GM18508 (cell line): Measurements from ENCODE around the gene MYO9A.
"Not testable (repeated sequence)": the region's sequence is repeated elsewhere in the genome, so short reads cannot be mapped to it uniquely, and the experiment has no call there.

ENCODE experiments used
- ATAC-seq: cut with Tn5 transposase; IDR thresholded peaks from one replicate; pipeline ENCODE4 v1.9.1; 2021; ENCODE audit warnings: moderate number of reproducible peaks; ENCODE audit not compliant: insufficient read depth, unreplicated experiment

Gene MYO9A

DNA sequence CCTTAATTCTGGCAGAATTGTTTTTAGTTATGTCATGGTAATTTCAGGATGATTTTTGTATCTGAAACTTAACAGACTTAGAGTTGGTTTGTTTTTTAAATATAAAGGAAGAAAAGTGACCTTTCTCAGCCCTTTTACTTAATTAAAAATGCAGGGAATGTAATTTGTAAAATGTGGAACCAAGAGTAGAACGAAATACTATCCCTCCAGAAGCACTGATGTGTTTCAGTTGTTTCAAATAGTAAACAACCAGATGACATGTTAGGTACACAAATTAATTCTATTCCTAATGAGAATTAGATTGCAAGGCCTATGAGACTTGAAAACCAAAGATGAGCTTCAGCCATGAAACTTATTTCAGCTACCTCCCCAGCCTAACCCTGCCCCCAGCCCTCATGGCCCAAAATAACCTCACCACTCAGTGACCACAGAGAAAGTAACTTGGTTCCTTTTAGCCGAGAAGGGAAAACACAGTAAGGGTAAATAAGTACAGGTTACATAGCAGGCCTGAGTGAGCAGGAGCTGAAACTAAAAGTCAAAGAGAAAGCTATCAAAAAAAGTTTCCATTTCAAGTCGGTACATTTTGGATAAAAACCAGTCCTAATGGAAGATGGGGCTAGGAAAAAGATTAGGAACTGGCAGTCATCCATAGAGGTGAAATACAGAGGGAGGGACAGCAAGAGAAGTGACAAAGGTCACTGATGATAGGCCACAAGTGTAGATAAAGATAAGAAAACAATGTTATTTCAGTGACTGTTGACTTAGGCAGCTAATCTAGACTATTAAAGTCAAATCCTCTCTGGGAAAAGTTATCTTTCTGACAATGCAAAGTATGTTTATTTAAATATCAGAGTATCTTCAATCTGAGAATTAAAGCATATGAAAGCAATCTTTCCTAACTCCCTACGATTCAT is 23.5 kb upstream of the MYO9A start:
- peak; percentile 90 for ATAC-seq

DNA sequence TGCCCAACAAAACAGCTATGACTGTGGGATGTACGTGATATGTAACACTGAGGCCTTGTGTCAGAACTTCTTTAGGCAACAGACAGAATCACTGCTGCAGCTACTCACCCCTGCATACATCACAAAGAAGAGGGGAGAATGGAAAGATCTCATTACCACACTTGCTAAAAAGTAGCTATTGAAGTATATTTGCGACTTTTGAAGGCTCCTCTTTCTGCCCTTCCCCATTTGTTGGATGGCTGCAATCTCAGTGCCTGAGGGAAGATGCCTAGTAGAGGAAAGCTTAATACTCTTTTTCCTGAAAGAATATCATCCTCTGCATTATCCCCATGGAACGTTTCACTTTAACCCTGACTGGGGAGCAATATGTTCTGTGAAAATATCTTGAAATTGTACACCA is 22.1 kb upstream of the MYO9A start:
- ATAC-seq: no peak

DNA sequence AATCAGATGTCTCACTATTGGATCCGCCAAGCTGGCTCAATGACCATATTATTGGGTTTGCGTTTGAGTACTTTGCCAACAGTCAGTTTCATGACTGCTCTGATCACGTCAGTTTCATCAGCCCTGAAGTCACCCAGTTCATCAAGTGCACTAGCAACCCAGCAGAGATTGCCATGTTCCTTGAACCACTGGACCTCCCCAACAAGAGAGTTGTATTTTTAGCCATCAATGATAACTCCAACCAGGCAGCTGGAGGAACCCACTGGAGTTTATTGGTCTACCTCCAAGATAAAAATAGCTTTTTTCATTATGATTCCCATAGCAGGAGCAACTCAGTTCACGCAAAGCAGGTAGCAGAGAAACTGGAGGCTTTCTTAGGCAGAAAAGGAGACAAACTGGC is 21.7 kb upstream of the MYO9A start:
- ATAC-seq: no peak

DNA sequence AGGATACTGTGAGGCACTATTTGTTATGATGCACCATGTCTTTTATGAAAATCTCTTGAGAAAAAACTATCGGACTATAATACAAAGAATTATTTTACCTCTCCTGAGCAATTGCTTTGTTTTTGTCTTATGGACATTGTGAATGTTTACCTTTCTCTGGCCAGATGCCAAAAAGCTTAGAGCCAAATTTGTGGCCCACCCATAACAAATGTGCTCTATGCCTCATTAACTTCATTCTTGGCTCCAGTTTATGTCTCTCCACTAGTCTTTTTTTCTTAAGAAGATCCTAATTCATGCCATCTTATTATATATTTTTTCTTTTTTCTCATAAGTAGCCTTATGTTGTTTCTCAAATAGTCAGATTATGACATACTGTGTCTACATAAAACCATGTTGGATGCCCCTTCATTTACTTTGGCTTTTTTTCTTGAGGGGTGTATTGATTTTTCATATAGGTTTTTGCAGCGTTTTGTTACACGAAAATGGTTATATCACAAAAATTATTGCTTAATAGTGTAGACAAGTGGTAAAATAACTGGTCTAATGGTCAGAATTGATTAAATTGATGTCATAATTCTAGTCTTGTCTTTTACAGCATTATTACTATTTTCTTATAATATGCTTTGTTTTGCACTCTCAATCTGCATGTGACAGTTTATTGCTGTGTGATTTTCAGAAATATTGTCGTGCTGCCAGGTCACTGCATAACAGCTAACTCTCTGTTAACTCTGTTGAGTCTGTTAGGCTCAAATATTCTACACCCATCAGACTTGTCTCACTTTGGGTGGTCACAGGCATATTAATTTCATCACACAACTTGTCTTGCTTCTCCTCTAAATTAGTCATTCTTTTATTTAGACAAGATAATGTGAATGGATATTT is 18.5 kb upstream of the MYO9A start:
- ATAC-seq: no peak

DNA sequence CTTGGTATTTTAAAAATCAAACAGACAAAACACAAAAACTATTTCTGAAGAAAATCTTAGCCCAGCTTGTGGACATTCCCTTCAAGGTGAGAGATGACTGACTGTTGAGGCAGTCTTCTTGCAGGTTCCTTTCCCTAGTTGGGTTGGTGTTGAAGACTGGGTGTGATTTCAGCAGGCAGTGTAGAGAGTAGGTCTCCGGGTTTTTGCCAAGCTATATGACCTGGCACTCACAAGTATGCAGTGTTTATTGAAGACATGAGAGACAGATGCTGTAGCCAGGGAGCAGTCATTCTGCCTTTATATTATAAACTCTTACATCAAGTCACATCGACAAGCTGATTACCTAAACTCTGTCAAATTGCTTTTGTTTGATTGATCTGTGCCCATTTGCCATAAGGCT is 17.8 kb upstream of the MYO9A start:
- ATAC-seq: no peak

DNA sequence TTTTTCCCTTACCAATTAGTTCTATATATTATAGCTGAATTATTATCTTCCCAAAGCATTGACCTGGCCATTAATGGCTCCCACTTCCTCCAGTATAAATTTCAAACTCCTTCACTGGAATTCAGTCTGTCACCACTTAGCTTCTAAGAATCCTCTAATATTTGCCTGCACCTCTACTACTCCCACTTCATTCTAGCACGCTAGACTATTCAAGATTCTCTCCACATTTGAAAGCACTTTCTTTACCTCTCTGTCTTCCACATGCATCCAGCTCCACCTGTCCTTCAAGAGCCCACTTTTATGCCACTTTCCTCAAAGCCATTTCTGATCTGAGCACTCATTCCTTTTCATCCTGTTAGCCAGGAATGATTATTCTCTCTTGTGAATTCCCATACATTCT is 15.3 kb upstream of the MYO9A start:
- no peak for ATAC-seq

DNA sequence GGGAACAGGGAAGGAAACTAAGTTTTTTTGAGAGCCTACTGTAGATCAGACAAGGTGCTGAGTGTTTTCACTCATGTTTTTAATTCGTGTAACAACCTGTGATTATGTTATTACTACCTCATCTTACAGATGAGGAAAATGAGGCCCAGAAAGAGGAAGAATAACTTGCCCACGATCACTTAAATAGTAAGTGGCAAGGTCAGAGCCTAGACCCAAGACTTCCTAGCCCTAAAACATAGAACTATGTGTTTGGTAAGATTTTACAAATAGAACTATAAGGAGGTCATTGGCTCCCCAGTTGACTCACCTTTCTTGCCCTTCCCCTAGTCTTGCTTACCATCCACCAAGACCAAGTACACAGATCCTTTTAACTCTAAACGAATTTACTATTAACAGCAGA is 14.0 kb upstream of the MYO9A start:
- no peak for ATAC-seq

DNA sequence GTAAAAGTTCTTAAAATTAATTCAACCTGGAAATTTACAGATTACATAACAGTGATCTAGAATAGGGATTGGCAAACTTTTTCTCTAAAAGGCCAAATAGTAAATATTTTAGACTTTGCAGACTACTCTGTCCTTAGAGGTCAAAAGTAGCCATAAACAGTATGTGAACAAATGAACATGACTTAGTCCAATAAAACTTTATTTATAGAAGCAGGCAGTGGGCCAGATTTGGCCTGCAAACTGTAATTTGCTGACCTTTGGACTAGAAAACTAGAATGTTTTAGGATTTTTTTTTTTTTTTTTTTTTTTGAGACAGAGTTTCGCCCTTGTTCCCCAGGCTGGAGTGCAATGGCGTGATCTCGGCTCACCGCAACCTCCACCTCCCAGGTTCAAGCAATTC is 12.3 kb upstream of the MYO9A start:
- no peak for ATAC-seq

DNA sequence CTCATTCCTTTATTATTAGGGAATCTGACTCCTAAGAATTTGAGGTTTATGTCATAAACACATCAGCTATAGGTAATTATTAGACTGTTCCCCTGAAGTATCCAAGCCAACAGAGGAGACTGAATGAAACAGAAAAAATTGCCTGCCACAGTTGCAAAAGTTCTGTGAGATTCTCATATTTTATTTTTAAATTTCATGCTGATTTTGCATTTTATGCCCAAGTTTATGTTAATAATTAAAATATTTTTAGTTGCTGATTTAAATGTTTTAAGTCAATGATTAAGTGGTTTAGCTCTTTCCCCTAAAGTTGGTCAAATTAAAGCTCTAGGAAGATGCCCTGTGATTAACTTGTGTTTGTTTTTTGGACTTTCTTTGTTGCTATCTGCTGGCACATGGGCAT is 10.4 kb upstream of the MYO9A start:
- no peak for ATAC-seq

DNA sequence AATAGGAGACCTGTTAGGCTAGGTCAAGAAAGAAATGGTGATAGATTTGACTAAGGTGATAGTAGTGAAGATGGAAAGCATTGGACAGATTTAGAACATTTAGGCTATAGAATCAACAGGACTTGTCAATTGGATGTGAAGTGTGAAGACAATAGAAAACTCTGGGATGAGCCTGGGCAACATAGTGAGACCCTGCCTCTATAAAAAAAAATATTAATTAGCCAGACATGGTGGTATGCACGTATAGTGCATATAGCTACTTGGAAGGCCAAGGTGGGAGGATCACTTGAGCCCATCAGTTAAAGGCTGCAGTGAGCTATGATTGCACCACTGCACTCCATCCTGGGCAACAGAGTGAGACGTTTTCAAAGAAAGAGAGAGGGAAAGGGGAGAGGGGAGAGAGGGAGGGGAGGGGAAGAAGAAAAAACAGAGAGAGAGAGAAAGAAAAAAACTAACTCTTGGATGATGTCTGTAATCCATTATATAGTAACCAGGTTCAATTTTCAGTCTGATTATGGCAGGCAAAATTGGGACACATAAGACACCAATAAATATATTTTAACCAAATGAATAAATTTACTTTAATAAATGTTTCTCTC is 9.9 kb upstream of the MYO9A start:
- ATAC-seq: no peak

DNA sequence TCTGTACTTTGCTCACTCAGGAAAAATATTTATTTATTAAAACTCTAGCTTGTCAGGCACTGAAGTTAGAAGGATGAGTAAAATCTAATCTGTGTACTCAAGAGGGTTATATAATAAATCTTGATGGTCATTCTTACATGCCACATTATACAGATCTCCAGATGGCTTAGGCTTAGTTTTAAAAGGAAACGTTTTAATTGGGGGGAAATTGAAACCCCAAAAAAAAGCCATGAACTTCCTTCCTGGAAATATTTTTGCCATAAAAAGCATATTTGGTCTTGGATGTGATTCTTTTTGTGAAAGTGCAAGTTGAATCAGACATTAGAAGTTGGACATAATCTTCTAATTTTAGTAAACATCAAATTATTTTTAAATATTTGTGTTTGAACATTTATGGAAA is 6.3 kb upstream of the MYO9A start:
- ATAC-seq: no peak

DNA sequence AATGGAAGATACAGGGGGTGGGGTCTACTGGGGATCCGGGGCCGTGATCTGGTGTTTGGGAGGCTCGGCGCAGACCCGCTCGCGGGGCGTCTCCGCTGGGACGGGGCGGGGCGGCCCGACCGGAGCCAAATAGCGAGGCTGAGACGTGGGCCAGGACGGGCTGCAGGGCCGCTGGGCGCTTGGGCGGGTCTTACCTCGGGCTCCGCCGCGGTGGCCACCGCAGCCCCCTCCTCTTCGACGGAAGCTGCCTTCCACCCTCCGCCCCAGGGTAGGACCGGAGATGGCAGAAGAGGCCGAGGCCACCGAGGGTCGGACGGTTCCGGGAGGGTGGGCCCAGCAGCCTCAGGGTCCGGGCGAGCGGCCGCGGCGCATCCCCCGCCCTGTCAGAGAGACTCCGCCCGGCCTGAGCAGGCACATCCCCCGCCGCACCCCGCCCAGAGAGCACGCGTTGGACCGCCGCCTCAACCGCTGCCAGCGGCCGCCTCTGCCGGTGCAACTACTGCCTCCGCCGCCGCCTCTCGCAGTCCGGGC is 399 bp downstream of the MYO9A start:
- ATAC-seq: no peak

DNA sequence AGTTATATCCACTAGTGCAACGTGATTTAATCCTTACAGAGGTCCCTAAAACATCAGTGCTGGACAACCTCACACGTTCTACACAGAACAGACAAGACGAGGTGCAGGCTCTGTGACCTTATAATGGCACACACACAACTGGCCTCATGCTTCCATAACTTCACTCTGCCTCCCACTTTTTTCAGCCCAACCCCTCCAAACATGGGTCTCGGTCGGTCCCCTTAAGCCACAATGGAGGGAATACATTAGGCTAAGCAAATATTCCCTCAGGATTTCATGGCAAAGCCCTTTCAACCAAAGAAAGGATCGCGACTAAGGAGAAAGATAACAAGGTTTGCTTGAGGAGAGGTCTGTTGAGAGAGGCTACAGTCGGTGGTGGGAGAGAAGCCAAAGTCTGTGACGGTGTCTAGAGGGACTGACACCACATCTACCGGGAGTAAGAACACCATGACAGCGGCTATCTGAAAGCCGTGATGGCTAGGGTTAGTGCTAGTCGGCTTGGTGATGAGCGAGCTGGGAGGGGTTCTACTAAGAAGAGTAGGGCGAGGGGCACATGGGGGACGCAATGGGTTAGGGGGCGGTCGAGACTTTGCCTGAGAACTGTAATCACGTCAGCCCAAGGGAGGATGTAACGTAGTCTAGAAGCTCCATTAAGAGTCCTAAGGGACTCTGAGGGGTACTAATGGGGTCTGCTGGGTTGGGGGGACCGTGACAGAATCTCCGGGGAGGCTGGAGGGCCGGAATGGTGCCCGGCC is 1.0 kb downstream of the MYO9A start:
- ATAC-seq: no peak

DNA sequence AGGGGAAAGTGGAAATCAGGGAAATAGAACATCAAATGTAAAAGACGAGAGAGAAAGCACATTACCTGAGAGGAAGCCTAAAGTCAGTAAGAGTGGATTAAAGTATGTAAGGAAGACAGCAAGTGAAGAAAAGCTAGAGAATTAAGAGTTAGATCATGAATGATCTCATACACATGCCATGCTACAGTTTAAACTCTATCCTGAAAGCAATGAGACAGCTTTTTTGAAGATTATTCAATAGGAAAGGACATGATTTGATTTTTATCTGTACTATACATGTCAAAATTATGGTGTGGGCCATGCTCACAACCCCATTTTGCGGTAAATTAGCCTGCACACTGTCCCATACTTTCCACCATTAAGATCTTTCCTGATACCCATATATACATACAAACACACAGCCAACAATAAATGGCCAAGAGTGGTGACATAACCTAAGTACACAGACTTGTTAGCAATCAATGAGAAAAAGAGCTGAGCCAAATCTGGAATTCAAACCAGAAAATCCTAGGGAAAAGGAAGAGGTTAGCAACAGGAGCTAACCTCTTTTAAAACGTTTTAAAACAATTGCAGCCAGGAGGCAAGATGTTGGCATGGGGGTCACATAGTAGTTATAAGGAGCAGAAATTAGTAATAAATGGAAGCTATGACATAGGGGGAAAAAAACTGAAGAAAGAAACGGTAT is 4.5 kb downstream of the MYO9A start:
- ATAC-seq: no peak

DNA sequence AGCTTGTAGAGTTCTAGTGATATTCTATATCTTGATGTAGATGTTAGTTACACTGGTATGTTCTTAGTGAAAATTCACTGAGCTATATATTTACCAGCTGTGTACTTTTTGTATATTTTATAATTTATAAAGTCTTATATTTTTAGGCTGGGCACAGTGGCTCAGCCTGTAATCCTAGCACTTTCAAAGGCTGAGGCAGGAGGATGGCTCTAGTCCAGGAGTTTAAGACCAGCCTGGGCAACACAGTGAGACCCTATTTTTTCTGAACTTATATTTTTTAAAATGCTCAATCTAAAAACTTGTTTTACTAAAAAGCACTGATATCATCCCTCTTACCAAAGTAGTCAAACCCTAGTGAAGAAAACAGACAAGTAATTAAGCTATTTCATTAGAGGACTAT is 5.1 kb downstream of the MYO9A start:
- no peak for ATAC-seq

DNA sequence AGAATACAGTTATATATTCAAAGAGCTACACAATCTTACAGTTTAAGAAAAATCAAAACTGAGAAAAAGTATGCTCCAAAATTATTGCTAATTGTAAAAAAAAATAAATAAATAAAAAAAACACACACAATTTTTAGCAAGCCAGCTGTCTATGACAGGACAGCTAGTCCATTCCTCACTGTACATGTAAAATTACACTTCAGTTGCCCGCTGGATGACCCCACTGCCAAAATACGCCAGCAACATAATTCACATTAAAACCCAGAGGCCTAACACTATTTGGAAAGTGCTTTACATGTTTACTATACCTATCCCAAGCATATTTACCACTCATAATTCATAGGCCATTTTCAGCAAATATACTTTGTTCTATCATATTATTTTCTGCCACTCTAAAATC is 5.8 kb downstream of the MYO9A start:
- ATAC-seq: no peak

DNA sequence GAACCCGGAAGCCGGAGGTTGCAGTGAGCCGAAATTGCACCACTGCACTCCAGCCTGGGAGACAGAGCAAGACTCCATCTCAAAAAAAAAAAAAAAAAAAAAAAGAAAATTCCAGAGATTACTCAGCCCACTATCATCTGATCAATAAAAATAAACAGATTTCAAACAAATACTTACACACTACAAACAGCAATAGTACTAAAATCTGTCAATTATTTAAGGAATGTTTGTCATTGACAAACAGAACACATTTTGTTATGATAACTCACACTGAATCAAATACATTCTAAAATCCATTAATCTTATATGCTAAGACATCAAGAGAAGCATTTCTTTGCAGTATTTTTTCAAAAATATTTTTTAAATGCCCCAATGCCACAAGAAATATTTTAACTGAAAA is 7.6 kb downstream of the MYO9A start:
- ATAC-seq: no peak

DNA sequence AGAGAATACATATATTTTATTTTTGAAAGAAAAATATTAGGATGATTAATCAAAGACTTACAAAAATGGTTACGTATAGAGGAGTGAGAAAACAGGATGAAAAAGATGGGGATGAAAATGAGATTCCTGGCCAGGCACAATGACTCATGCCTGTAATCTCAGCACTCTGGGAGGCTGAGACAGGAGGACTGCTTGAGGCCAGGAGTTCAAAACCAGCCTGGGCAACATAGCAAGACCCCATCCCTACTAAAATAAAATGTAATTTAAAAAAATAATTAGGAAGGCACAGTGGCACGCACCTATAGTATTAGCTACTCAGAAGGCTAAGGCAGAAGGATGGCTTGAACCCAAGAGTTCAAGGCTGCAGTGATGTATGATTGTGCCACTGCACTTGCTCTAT is 11.9 kb downstream of the MYO9A start:
- ATAC-seq: no peak

DNA sequence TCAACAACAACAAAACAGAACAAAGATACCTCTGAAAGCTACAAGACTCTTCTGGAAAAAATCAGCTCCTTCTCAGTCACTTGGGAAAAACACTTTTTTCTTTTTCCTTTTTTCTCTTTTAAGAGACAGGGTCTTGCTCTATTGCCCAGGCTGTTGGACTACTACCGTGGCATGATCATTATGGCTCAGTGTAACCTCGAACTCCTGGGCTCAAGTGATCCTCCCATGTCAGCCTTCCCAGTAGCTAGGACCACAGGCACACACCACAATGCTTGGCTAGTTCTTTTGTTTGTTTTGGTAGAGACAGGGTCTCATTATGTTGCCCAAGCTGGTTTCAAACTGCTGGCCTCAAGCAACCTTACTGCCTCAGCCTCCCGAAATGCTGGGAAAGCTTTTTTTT is 12.8 kb downstream of the MYO9A start:
- ATAC-seq: no peak

DNA sequence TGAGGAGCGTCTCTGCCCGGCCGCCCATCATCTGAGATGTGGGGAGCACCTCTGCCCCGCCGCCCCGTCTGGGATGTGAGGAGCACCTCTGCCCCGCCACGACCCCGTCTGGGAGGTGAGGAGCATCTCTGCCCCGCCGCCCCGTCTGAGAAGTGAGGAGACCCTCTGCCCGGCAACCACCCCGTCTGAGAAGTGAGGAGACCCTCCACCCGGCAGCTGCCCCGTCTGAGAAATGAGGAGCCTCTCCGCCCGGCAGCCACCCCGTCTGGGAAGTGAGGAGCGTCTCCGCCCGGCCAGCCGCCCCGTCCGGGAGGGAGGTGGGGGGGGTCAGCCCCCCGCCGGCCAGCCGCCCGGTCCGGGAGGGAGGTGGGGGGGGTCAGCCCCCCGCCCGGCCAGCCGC is 17.4 kb downstream of the MYO9A start:
- ATAC-seq: not testable (repeated sequence)
